Stomach (tissue), 9 donors: ENCODE measurements around the gene CLCN6. TPM values are rescaled to one million over a fixed set of nuclear protein-coding genes. Genes with fewer than 3 reads are reported as not detected.

Experiments
- DNase-seq, 2 donors: peaks; one replicate each; pipeline versions ENCODE4 v3.0.0 to v3.0.0-alpha.2; 2013 to 2019
- H3K27ac ChIP-seq, 5 donors: fragments of 200-600 bp in 4 of 5; sonication (generic) in 4 of 5; one replicate each; pipeline ENCODE4 v1.5.1; 2013 to 2019; ENCODE audit warnings: mild to moderate bottlenecking in 1 of 5, moderate library complexity in 1 of 5
- H3K27me3 ChIP-seq, 3 donors: fragments of 200-600 bp; sonication (generic); one replicate each; pipeline ENCODE4 v1.5.1; 2017 to 2019; ENCODE audit warnings: mixed run types in 1 of 3
- H3K36me3 ChIP-seq, 4 donors: fragments of 200-600 bp; sonication (generic); 1 replicate in 3 of 4; 2 replicates in 1 of 4; pipeline ENCODE4 v1.5.1; 2016 to 2019
- H3K4me1 ChIP-seq, 4 donors: fragments of 200-600 bp; sonication (generic); one replicate each; pipeline ENCODE4 v1.5.1; 2016 to 2019
- H3K4me3 ChIP-seq, 4 donors: fragments of 200-600 bp; sonication (generic) in 3 of 4; one replicate each; pipeline ENCODE4 v1.5.1; 2016 to 2019; ENCODE audit warnings: mild to moderate bottlenecking in 1 of 4
- H3K9me3 ChIP-seq, 4 donors: fragments of 200-600 bp; sonication (generic); one replicate each; pipeline ENCODE4 v1.5.1; 2016 to 2019
- CTCF ChIP-seq, 7 experiments: fragments of 450-650 bp in 4 of 7; fragments of 200-600 bp in 3 of 7; sonication (generic) in 3 of 7; IDR thresholded peaks; one replicate each; pipeline ENCODE4 v1.5.1; 2016 to 2019; ENCODE audit warnings: antibody characterized with exemption in 7 of 7, control low read depth in 2 of 7, mild to moderate bottlenecking in 1 of 7
- EP300 ChIP-seq: sonication (generic); formaldehyde crosslinking; IDR thresholded peaks from one replicate; pipeline ENCODE4 v1.6.1; 2017; ENCODE audit warnings: antibody characterized with exemption
- POLR2A ChIP-seq, 4 donors: fragments of 450-650 bp; IDR thresholded peaks; one replicate each; pipeline ENCODE4 v1.6.1; 2016; ENCODE audit warnings: antibody characterized with exemption in 4 of 4, control low read depth in 2 of 4, mild to moderate bottlenecking in 1 of 4, moderate library complexity in 1 of 4
- POLR2AphosphoS5 ChIP-seq, 3 donors: sonication (generic); formaldehyde crosslinking; IDR thresholded peaks; one replicate each; pipeline ENCODE4 v1.6.1; 2016; ENCODE audit warnings: antibody characterized with exemption in 3 of 3
- WGBS, 5 donors: extraction: QIAGEN DNeasy Blood & Tissue Kit in 3 of 5; methylation state at CpG; one replicate each; pipeline versions ENCODE4 v1.1.5 to v1.1.7; 2013 to 2018; 5-methylcytosine and 5-hydroxymethylcytosine counted together
- intact Hi-C: fragments of 100-400 bp; cut with DNase I; formaldehyde crosslinking; loops from one replicate; pipeline ENCODE4 v1.15.1; 2023; ENCODE audit warnings: low total_unique reads
- polyA plus RNA-seq, 3 donors: library from polyadenylated mRNA; stranded (reverse); fragments of 200-250 nt; gene quantifications; one replicate each; pipeline ENCODE4 v1.2.3, GENCODE V29; 2013
- total RNA-seq, 5 donors: library from RNA; depleted of rRNA; stranded (reverse); fragments of >200 nt; gene quantifications; one replicate each; pipeline versions ENCODE4 v1.1.0 to v1.2.3, GENCODE V29; 2014 to 2016
- donor health status: healthy with polysubstance abuse.
- donor health status: Bipolar disorder and iron deficiency.
- donor health status: healthy.

The CLCN6 gene
- total and polyA plus RNA-seq, 8 donors = 4.1 to 49.6 (median 10.2) TPM

DNA sequence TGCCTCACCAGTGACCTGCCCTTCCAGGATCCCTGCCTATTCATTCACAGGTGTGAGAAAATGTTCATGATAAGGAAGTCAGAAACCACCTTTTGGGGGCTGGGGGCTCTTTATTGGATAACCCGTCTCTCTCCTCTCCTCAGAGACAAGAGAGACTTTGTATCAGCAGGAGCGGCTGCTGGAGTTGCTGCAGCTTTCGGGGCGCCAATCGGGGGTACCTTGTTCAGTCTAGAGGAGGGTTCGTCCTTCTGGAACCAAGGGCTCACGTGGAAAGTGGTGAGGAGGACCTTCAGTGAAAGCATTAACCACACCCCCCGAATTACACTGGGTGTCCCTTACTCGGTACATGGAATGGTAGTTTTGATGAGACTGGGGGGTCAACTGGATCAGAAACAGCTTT, 21.0 kb downstream of the CLCN6 start:
- 94 to 95% (median 94%) methylated on average over 9 of the region's 9 CpGs for WGBS, 5 donors
- Histone ChIP-seq H3K9me3 (no peaks in the 10 kb centered on the region), H3K4me3 (no peak overlapping the region), H3K4me1 (no peaks in the 10 kb centered on the region), H3K27ac (no peak overlapping the region), H3K36me3 (peaks cover 59 to 100% (median 100%) of the 10 kb centered on the region in 4 donors), H3K27me3 (no peaks in the 10 kb centered on the region)
- no peak for DNase-seq
- intact Hi-C loops = no loop called here
- TF ChIP-seq EP300 (no peak), POLR2AphosphoS5 (IDR thresholded peaks at IDR 0.05) (no peak), CTCF (IDR thresholded peaks at IDR 0.05) (no peak), POLR2A (IDR thresholded peaks at IDR 0.05) (no peak)

DNA sequence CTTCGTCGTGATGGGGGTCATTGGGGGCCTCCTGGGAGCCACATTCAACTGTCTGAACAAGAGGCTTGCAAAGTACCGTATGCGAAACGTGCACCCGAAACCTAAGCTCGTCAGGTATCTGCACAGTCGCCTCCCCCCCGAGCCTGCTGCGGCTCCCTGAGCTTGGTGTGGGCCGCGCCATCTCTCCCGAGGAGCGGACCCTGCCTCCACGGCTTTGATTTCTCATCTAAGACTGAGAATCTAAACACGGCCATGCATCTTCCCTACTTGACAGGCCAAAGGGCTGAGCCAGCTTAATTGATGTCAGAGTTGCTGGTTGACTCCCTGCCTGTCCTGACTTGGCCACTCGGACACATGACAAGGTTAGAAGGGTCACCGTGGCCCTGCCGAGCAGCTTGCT, 22.5 kb downstream of the CLCN6 start:
- Histone ChIP-seq H3K4me3 (no peak overlapping the region), H3K27me3 (no peaks in the 10 kb centered on the region), H3K9me3 (no peaks in the 10 kb centered on the region), H3K36me3 (peaks cover 69 to 100% (median 100%) of the 10 kb centered on the region in 4 donors), H3K27ac (no peak overlapping the region), H3K4me1 (no peaks in the 10 kb centered on the region)
- TF ChIP-seq EP300 (no peak), POLR2A (IDR thresholded peaks at IDR 0.05) (no peak), CTCF (IDR thresholded peaks at IDR 0.05) (no peak), POLR2AphosphoS5 (IDR thresholded peaks at IDR 0.05) (no peak)
- no peak for DNase-seq
- intact Hi-C loops = no loop called here
- 88 to 95% (median 93%) methylated on average over 16 to 19 of the region's 19 CpGs for WGBS, 5 donors

DNA sequence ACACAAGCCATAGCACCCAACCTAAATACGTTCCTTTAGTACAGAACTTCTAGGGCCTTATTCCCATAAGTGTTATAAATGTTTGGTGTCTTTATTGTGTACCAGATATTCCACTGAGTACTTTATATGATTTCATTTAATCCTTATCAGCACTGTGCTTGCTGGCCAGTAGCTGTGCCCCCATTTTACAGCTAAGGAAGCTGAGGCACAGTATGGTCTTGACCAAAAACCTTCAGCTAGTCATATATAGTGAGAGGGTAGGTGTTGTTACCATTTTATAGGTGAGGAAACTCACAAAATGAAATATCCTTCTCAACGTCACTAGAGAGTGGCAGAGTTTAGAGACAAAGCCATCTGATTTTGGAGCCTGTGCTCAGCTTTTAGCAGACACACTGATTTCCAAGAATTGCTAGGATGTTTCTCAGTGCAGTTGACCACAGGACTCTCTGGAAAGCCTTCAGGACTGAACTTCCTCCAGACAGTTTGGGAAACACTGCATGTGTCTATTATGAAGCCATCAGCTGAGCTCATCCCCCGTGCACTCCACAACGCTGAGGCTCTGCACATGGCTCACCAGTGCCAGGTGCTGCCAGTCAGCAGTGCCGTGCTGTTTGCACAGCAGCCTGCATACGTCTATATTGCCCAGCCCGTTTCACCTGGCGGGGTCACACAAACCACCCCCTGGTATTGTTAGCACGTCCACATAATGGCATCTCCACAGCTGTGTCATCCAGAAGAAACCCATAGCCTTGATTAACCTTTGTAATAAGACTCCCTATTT, 26.1 kb downstream of the CLCN6 start:
- Histone ChIP-seq H3K4me1 (no peaks in the 10 kb centered on the region), H3K36me3 (peaks cover 81 to 100% (median 100%) of the 10 kb centered on the region in 4 donors), H3K4me3 (no peak overlapping the region), H3K27ac (no peak overlapping the region), H3K27me3 (no peaks in the 10 kb centered on the region), H3K9me3 (no peaks in the 10 kb centered on the region)
- TF ChIP-seq EP300 (no peak), POLR2AphosphoS5 (IDR thresholded peaks at IDR 0.05) (no peak), POLR2A (IDR thresholded peaks at IDR 0.05) (no peak), CTCF (IDR thresholded peaks at IDR 0.05) (no peak)
- 47 to 68% (median 64%) methylated on average over 6 to 9 of the region's 9 CpGs for WGBS, 5 donors
- intact Hi-C loops = loop anchor here (10.0 kb wide), 1 partner anchor 133 kb away; no protein-coding TSS in a partner anchor
- DNase-seq = no peak

- WGBS, 5 donors = 90 to 96% (median 92%) methylated on average over 8 of the region's 8 CpGs
- no peak for TF ChIP-seq POLR2AphosphoS5 (IDR thresholded peaks at IDR 0.05)
- no peak for TF ChIP-seq CTCF (IDR thresholded peaks at IDR 0.05)
- no peak for TF ChIP-seq EP300
- TF ChIP-seq POLR2A (IDR thresholded peaks at IDR 0.05) = no peak
- intact Hi-C loops = loop anchor here (10.0 kb wide), 1 partner anchor 131 kb away; no protein-coding TSS in a partner anchor
- Histone ChIP-seq H3K4me3 (no peak overlapping the region), H3K4me1 (peaks cover 0 to 2% (median 0%) of the 10 kb centered on the region in 4 donors), H3K9me3 (no peaks in the 10 kb centered on the region), H3K27ac (no peak overlapping the region), H3K36me3 (peaks cover 83 to 100% (median 100%) of the 10 kb centered on the region in 4 donors), H3K27me3 (no peaks in the 10 kb centered on the region)
- DNase-seq = no peak
Measured at GRCh38 chr1:11833497-11833896, 27.5 kb downstream of the CLCN6 start.
